Prostate gland (tissue), 2 donors: ENCODE data around the gene NEURL1B.

Experiments
- CTCF ChIP-seq, 4 experiments: fragments of 200-600 bp in 2 of 4; fragments of 450-650 bp in 2 of 4; sonication (generic) in 2 of 4; IDR thresholded peaks; 1 replicate in 3 of 4; 2 replicates in 1 of 4; pipeline ENCODE4 v1.5.1; 2016 to 2019; ENCODE audit warnings: antibody characterized with exemption in 4 of 4, mild to moderate bottlenecking in 2 of 4, moderate library complexity in 2 of 4
- POLR2AphosphoS5 ChIP-seq: sonication (generic); formaldehyde crosslinking; IDR thresholded peaks from one replicate; pipeline ENCODE4 v1.6.1; 2017; ENCODE audit warnings: antibody characterized with exemption

- TF ChIP-seq CTCF (IDR thresholded peaks at IDR 0.05): no peak
- TF ChIP-seq POLR2AphosphoS5: peak; percentile 77
Observed at GRCh38 chr5:172688349-172689217, 47.5 kb downstream of the NEURL1B start.
